DOHH2 (cell line): ENCODE measurements around the gene CHST3.

Experiments
- CTCF ChIP-seq: fragments of 200-600 bp; sonication (generic); IDR thresholded peaks from one replicate; pipeline ENCODE4 v1.5.1; 2014; ENCODE audit warnings: antibody characterized with exemption, mild to moderate bottlenecking, low read depth, low read length; ENCODE audit not compliant: poor library complexity, severe bottlenecking
- EZH2phosphoT487 ChIP-seq: fragments of 200-600 bp; sonication (generic); IDR thresholded peaks from 2 replicates; pipeline ENCODE4 v1.6.1; 2017; ENCODE audit warnings: borderline replicate concordance, mild to moderate bottlenecking, antibody characterized with exemption, low read length, moderate library complexity, mixed read lengths

DNA sequence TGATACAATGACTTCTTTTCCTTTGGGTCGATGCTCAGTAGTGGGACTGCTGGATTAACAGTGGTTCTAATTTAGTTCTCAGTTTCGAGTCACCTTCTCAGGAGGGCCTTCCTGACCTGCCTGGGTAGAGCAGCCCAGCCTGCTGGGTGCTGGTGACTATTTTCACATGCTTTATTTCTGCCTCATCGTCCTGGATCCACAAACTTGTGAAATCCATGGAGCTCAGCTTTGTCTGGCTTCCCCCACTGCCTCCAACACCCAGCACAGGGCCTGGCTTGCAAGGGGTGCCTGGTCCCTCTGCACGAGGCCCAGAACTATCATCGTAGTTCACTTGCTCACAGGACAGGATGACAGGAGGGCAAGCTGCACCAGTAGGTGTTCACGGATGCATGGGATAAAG is 77.3 kb downstream of the CHST3 start:
- TF ChIP-seq CTCF (no peak), EZH2phosphoT487 (no peak)
